Sigmoid colon (tissue), 3 donors: ENCODE measurements around the gene NRG3.

Experiments used
- POLR2A ChIP-seq, 2 donors: fragments of 450-650 bp; IDR thresholded peaks; one replicate each; pipeline ENCODE4 v1.6.1; 2016; ENCODE audit warnings: antibody characterized with exemption in 2 of 2, mild to moderate bottlenecking in 2 of 2, moderate library complexity in 2 of 2
- TF ChIP-seq, protein P1 (sequence below), 4 experiments: fragments of 450-650 bp in 3 of 4; fragments of 200-600 bp in 1 of 4; IDR thresholded peaks; one replicate each; pipeline ENCODE4 v1.5.1; 2016 to 2019; ENCODE audit warnings: antibody characterized with exemption in 4 of 4, mild to moderate bottlenecking in 3 of 4, moderate library complexity in 2 of 4

DNA sequence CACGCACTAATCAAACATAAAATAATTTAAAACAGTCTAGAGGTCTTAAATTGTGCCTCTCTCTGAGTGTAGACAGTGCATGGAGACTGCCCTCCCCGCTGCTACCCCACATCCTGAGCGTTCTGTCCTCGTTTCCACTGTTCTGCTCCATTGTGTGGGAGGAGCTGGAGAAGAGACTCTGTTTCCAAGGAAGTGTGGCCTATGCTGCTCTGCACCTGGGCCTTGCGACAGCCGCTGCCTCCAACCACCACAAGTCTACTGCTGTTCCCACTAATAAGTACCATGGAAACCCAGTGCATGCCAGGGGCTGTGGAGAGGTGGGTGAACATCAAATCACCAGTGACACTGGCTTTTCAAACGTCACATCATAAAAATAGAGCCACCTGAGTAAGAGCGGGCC, 19.6 kb downstream of the NRG3 start:
- TF ChIP-seq, protein P1, sequence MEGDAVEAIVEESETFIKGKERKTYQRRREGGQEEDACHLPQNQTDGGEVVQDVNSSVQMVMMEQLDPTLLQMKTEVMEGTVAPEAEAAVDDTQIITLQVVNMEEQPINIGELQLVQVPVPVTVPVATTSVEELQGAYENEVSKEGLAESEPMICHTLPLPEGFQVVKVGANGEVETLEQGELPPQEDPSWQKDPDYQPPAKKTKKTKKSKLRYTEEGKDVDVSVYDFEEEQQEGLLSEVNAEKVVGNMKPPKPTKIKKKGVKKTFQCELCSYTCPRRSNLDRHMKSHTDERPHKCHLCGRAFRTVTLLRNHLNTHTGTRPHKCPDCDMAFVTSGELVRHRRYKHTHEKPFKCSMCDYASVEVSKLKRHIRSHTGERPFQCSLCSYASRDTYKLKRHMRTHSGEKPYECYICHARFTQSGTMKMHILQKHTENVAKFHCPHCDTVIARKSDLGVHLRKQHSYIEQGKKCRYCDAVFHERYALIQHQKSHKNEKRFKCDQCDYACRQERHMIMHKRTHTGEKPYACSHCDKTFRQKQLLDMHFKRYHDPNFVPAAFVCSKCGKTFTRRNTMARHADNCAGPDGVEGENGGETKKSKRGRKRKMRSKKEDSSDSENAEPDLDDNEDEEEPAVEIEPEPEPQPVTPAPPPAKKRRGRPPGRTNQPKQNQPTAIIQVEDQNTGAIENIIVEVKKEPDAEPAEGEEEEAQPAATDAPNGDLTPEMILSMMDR (IDR thresholded peaks at IDR 0.05): no peak
- no peak for TF ChIP-seq POLR2A (IDR thresholded peaks at IDR 0.05)
